C1 segment of cervical spinal cord (tissue), 14 donors: ENCODE data around the gene FIZ1.

Experiments used
- DNase-seq, 14 donors: peaks; one replicate each; lab custom pipeline; 2025; lab: John Stamatoyannopoulos, UW

Gene FIZ1

DNA sequence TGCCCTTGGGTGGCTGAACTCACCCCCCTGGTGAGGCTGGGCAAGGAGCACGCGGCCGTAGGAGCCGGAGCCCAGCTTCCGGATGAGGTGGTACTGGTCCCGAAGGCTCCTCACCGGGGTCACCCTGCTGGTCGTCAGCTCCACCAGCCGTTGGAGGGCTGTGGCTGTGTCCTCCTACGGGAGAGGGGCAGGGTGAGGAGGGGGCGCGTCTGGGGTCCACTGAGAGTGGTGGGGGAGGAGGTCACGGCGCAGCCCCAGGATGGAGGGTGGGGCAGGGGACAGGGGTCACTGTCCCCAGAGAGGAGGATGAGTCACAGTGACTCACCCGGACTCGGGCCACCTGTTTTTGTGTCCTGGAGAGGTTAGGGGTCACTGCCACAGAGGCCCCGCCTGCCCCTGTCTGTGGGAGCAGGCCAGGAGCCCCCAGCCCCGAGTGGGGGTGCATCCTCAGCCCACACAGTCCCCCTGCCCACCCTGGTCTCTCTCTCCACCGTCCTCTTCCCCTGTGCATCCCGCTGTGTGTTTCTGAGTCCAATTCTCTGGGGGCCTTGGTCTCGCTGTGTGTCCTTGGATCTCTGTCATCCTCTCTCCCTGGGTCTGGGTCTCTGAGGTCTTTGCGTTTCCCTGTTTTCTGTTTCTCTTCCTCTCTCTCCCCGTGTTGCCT, 54.4 kb downstream of the FIZ1 start:
- DNase-seq, result no peak

DNA sequence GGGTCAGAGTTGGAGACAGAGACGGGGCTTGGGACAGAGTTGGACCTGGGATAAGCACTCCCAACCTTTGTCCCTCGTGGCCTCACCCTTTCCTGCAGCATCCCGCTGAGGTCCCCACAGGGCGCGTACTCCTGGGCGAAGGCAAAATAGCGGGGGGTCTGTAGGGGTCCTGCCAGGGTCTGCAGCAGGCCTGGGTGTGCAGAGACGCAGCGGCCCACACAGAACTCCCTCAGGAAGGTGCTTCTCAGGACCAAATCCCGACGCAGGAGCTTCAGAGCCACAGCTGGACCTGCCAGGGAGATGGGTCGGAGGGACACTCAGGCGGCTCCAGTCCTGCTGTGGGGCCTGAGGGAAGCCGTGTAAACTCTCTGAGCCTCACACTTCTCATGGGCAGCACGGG, 55.3 kb downstream of the FIZ1 start:
- DNase-seq, result no peak

DNA sequence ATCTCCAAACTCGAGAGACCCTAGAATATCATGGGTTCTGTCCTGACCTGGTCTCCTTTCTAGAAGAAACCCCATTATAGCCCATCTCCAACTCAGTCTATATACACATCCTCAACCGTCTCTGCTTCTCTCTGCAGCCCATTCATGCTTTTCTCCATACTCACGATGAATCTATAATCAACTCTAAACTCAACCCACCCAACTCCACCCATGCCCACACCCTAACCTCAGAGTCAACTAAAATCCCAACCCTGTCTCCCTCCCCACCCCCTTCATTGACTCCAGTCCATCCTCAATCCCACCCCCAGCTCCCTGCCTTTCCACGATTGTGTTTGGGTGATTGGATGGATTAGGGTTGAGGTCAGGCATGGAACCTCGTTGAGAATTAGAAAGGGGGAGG, 55.8 kb downstream of the FIZ1 start:
- no peak for DNase-seq

DNA sequence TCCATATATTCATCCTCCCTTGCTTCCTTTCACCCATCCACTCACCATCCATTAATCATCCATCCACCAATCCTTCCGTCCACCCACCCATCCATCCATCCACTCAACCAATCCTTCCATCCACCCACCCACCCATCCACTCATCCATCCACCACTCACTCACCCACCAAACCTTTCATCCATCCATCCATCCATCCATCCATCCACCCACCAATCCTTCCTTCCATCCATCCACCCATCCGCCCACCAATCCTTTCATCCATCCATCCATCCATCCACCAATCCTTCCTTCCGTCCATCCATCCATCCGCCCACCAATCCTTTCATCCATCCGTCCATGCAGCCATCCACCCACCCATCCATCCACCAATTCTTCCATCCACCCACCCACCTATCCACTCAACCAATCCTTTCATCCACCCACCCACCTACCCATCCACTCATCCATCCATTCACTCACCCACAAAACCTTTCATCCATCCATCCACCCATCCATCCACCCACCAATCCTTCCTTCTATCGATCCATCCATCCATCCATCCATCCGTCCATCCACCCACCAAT, 56.9 kb downstream of the FIZ1 start:
- DNase-seq, result no peak
